HL-60/S4 treated with retinoic acid at 250 ng/mL for 4 days and 3 days (cell line): ENCODE data around the gene IGSF11.

ENCODE experiments used
- in situ Hi-C: fragments of 300-500 bp; cut with MboI; formaldehyde crosslinking; loops from 2 replicates; pipeline ENCODE4 v1.7.0; 2022; ENCODE audit warnings: low sequenced_read_pairs

The IGSF11 gene

GRCh38 chr3:118955914-118956556 lies 78.6 kb downstream of the IGSF11 start:
- in situ Hi-C loops = no loop called here

- in situ Hi-C loops = no loop called here
Observed at GRCh38 chr3:118951089-118951488, 83.6 kb downstream of the IGSF11 start.

- in situ Hi-C loops = no loop called here
Observed at GRCh38 chr3:118949113-118949760, 85.4 kb downstream of the IGSF11 start.

- in situ Hi-C loops = no loop called here
Observed at GRCh38 chr3:118948146-118948545, 86.5 kb downstream of the IGSF11 start.

- in situ Hi-C loops = no loop called here
Observed at GRCh38 chr3:118946449-118946848, 88.2 kb downstream of the IGSF11 start.

- in situ Hi-C loops = no loop called here
Observed at GRCh38 chr3:118945834-118946233, 88.8 kb downstream of the IGSF11 start.

GRCh38 chr3:118943597-118943996 lies 91.0 kb downstream of the IGSF11 start:
- in situ Hi-C loops = no loop called here

GRCh38 chr3:118942671-118943070 lies 92.0 kb downstream of the IGSF11 start:
- in situ Hi-C loops = no loop called here

- in situ Hi-C loops = no loop called here
Observed at GRCh38 chr3:118942195-118942594, 92.5 kb downstream of the IGSF11 start.

- in situ Hi-C loops = no loop called here
Observed at GRCh38 chr3:118941236-118941635, 93.4 kb downstream of the IGSF11 start.

- in situ Hi-C loops = no loop called here
Observed at GRCh38 chr3:118938183-118938961, 96.3 kb downstream of the IGSF11 start.

GRCh38 chr3:118936811-118937210 lies 97.8 kb downstream of the IGSF11 start:
- in situ Hi-C loops = no loop called here

GRCh38 chr3:118932822-118933558 lies 101.7 kb downstream of the IGSF11 start:
- in situ Hi-C loops = no loop called here

- in situ Hi-C loops = no loop called here
Observed at GRCh38 chr3:118931996-118932395, 102.7 kb downstream of the IGSF11 start.

GRCh38 chr3:118927449-118927848 lies 107.2 kb downstream of the IGSF11 start:
- in situ Hi-C loops = no loop called here

- in situ Hi-C loops = no loop called here
Observed at GRCh38 chr3:118912188-118912587, 122.5 kb downstream of the IGSF11 start.

GRCh38 chr3:118910332-118910731 lies 124.3 kb downstream of the IGSF11 start:
- in situ Hi-C loops = no loop called here

GRCh38 chr3:118909763-118910162 lies 124.9 kb downstream of the IGSF11 start:
- in situ Hi-C loops = no loop called here

GRCh38 chr3:118907909-118908308 lies 126.7 kb downstream of the IGSF11 start:
- in situ Hi-C loops = no loop called here

- in situ Hi-C loops = no loop called here
Observed at GRCh38 chr3:118900737-118901525, 133.7 kb downstream of the IGSF11 start.
